Upper lobe of left lung (tissue), 4 donors: ENCODE data around the gene PAPSS2.

ENCODE experiments used
- EP300 ChIP-seq, 4 donors: sonication (generic); formaldehyde crosslinking; IDR thresholded peaks; one replicate each; pipeline ENCODE4 v1.5.1; 2017; ENCODE audit warnings: antibody characterized with exemption in 4 of 4, control low read depth in 2 of 4
- POLR2A ChIP-seq, 4 donors: fragments of 450-650 bp; IDR thresholded peaks; one replicate each; pipeline ENCODE4 v1.5.1; 2016 to 2017; ENCODE audit warnings: antibody characterized with exemption in 4 of 4, mild to moderate bottlenecking in 2 of 4
- POLR2AphosphoS5 ChIP-seq, 2 donors: sonication (generic); formaldehyde crosslinking; IDR thresholded peaks; one replicate each; pipeline ENCODE4 v1.5.1; 2017; ENCODE audit warnings: antibody characterized with exemption in 2 of 2
- TF ChIP-seq, protein P1 (sequence below), 6 experiments: fragments of 450-650 bp in 4 of 6; fragments of 200-600 bp in 2 of 6; sonication (generic) in 2 of 6; IDR thresholded peaks; one replicate each; pipeline ENCODE4 v1.5.1; 2016 to 2019; ENCODE audit warnings: antibody characterized with exemption in 6 of 6

DNA sequence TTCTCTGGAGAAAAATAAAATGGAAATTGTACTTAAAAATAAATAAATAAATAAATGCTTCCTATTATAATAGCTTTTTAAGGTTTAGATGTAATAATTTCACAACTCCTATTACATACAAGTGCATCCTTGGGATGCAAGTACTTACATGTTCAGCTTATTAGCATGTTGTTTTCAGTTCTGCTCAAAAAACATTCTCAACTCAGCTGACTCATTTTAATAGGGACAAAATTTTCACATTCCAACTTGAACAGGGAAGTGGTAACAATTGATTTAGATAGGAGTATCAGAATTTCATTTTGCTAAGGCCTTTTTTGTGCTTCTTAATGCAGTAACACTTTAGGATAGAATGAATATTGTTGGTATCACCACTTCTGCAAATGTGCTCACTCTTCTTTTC is 16.7 kb upstream of the PAPSS2 start:
- TF ChIP-seq POLR2AphosphoS5 (IDR thresholded peaks at IDR 0.05), result no peak
- TF ChIP-seq POLR2A (IDR thresholded peaks at IDR 0.05), result no peak
- TF ChIP-seq, protein P1, sequence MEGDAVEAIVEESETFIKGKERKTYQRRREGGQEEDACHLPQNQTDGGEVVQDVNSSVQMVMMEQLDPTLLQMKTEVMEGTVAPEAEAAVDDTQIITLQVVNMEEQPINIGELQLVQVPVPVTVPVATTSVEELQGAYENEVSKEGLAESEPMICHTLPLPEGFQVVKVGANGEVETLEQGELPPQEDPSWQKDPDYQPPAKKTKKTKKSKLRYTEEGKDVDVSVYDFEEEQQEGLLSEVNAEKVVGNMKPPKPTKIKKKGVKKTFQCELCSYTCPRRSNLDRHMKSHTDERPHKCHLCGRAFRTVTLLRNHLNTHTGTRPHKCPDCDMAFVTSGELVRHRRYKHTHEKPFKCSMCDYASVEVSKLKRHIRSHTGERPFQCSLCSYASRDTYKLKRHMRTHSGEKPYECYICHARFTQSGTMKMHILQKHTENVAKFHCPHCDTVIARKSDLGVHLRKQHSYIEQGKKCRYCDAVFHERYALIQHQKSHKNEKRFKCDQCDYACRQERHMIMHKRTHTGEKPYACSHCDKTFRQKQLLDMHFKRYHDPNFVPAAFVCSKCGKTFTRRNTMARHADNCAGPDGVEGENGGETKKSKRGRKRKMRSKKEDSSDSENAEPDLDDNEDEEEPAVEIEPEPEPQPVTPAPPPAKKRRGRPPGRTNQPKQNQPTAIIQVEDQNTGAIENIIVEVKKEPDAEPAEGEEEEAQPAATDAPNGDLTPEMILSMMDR (IDR thresholded peaks at IDR 0.05), result no peak
- no peak for TF ChIP-seq EP300 (IDR thresholded peaks at IDR 0.05)
